HG02840 (cell line): ENCODE data around the gene PSME2.

ENCODE experiments used
- ATAC-seq: cut with Tn5 transposase; IDR thresholded peaks from one replicate; pipeline ENCODE4 v1.9.1; 2021; ENCODE audit warnings: mild to moderate bottlenecking, moderate library complexity, moderate number of reproducible peaks; ENCODE audit not compliant: unreplicated experiment, low FRiP score

The PSME2 gene, protein sequence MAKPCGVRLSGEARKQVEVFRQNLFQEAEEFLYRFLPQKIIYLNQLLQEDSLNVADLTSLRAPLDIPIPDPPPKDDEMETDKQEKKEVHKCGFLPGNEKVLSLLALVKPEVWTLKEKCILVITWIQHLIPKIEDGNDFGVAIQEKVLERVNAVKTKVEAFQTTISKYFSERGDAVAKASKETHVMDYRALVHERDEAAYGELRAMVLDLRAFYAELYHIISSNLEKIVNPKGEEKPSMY

DNA sequence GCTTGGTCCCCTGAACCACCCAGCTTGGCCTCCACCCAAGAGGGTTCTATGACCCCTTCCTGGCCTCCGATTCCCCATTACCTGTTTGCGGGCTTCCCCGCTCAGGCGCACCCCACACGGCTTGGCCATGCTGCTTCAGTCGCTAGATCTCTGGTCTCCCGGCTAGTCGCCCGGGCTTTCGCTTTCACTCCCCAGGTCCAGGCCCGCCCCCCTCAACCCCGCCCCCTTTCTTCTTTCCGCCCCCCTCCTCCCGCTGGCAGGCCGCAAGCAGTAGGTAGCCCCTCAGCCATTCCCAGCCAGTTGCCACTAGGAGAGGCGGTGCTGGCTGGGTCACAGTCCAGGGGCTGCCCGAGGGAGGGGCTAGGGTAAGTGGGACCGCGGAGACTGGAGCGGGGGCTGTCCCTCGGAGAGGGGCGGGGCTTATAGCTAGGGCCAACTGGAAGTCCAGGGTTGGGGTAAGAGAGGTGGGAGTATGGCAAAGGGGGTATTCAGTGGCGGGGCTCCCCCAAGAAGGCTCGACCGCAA lies at the start of gene PSME2:
PSME2 (minus strand) TSS at position 158 of the 525 bp plus-strand sequence; CDS start at position 129, 29 bp downstream.
- ATAC-seq: peak; percentile 55

DNA sequence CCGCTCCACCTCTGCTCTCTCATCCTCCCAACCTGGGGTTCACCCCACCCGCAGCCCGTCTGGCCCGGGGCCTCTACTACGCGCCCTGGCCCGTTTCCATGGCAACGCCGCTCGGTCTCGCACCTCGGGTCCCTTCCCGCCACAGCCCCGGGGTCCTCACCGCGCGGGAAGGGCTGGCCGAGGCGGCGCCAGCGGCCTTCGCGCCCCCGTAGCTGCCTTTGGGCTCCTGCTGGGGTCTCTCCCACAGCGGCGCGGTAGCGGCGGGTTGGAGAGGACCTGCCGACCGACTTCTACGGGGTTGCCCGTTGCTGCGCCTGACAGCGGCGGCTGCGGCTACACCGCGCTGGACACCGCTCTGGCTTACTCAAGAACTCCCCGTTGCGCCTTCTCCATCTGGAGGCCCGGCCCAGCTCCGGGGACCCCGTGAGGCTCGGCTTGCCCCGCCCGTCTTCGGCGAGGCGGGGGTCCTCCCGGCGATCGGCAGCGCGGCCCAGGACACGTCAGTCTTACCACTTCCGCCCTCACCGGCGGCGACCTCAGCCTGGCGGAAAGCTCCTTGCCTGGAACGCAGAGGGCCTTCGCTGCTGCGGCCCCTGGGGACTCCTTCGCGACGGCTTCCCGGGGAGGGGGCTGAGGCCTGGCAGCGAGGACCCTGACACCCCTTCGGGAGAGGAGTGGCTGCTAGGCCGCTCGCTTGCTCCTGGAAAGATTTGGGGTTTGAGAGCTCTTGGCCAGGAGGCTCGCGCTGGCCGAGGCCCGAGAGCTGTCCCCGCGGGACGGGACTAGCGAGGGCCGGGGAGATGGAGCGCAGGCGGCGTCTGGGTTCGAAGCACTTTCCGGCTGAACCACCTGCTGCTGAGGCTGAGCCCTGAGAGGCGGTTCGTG lies 49.0 kb upstream of the PSME2 start, which contains the start of gene TM9SF1:
TM9SF1 (minus strand) TSS at position 256 of the 885 bp plus-strand sequence. CDS start 422 bp downstream, outside the sequence.
- ATAC-seq: peak; percentile 71

DNA sequence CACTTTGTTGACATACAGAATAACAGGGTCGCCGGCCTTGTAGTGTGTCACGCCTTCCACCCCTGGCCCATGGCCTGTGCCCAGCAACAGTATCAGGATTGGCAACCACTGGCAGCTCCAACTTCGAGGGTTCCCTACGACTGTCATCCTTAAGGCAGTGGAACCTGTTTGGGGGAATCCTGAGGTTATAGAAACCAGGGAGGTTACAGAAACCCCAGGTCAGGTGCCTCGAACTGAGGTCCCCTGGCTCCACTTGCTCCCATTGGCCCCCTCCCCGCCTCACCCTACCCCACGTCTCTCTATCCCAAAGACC lies 48.4 kb upstream of the PSME2 start:
- ATAC-seq: no peak

DNA sequence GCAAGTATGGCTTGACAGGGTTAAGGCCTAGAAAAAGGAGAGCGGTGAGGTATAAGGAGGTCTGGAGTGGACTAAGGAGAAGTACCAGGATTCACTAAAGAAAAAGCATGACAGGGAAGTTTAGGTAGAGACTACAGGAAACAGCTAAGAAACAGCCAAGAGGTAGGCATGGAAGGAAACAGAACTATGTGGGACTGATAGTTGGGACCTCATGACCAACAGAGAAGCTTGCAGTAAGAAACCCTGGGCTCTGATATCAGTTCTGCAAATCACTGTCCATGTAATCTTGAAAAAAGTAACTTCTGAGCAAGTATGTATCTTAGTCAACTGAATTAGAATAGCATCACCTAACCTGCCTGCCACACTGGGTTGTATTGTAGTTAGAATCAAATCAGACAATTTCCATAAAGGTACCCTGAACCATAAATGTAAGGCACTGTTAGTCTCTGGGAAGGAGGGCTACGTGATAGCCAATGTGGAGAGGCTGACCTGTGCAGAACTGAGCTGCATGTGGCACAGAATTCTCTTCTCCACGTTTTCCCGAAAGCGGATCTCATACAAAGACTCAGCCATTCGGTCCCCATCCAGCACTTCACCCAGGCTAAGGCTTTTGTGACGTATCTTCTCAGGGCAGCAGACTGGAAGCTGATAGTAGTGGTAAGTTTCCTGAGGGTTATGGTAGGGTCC lies 47.9 kb upstream of the PSME2 start:
- no peak for ATAC-seq

- ATAC-seq: no peak
These were observed 46.5 kb upstream of the PSME2 start for GRCh38 chr14:24192933-24193332.

- no peak for ATAC-seq
These were observed 44.0 kb upstream of the PSME2 start for GRCh38 chr14:24190416-24190815.

DNA sequence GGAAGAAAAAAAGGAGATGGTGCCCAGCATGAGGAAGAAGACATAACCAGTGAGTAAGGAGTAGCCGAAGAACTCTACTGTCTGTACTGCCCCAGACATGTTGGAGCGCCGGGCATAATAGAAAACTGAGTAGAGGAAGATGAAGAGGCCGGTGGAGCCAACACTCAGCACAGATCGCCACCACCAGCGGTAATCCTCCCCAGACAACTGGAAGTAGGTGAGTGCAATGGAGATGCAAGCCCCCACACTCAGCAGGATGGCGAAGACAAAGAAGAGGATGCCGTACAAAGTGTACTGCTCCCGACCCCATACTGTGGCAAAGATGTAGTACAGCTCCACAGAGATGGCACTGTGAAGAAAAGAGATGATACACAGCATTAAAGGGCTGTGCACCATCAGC lies 43.0 kb upstream of the PSME2 start:
- no peak for ATAC-seq

DNA sequence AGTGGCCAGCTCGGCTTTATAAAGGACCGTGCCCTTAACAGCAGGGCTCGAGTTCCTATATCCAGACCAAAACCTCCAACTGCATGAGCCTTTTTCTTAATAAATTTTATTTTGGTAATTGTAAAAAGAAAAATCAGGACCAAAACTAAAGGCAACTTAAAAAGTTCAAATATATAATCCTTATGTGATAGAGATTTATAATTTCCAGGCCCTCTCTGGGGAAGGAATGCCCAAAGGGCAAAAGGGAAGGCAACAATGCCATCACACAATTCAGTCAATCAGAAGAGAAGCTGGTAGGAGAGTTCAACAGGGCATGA lies 42.6 kb upstream of the PSME2 start:
- no peak for ATAC-seq

DNA sequence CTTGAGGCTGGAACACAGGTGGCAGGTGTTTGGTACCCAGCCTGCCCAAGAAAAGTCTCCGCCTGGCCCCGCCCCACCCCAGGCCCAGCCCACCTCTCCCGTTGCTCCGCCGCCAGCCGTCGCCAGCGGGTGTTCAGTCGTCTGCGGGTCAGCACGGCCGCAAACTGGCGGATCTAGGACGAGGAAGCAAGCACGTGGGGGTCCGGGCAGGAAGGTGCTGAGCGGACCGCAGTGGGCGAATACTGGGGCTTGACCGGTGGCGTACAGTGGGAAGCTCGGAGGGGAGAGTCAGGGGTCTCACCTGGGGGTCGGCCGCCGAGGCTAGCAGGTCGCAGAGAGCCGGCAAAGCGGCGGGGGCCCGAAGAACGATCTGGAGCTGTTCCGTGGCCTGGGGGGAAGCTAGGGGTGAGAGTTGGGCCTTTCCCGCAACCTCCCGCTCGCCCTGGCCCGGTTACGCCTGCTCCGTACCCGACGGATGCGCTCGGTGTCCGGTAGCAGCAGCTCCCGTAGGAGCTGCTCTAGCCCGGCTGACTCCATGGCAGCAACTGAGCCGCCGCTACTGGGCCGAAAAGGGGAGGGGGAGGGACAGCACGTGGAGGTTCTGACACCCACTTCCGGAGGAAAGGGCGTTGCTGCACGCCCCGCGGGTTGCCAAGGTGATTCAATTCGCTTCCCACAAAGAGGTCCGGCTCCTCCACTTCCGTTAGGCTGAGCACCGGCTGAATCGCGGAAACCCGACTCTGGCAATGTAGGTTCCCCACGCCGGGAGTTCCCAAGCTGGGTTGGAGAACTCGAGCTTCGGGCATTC lies 42.0 kb upstream of the PSME2 start, which contains the start of gene IPO4:
IPO4 (minus strand) TSS at position 566 of the 808 bp plus-strand sequence; CDS start at position 537, 29 bp downstream.
- peak; percentile 77 for ATAC-seq

GRCh38 chr14:24187539-24187915 lies 41.1 kb upstream of the PSME2 start:
- ATAC-seq: no peak

DNA sequence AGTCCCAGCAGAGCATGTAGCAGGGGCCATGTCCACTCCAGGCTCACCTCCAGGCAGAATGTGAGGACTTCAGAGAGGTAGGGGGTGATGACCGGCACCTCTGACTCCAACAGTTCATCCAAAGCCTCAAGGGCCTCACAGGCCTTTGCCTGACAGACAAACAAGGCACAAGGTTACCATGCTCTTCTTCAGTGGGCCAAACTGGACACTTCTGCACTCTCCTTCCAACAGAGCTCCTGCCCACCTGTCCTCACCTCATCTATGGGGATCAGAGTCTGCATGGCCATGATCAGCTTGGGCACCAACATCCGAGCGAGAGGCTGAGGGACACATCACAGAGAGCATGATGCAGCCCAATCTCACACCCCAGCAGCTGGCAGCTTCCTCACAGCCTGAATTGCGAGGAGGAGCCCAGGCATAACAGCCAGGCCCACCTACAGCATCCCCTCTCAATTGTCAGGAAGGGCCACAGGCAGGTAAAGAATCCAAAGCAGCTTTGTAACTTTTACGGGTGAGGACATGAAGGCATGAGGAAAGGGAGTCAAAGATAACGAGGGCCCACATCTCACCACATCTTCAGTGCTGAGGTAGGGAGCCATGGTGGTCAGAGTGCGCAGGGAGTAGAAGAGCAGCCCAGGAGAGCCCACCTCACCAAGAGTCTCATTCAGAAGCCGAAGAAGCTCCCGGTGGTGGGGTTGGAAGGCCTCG lies 40.6 kb upstream of the PSME2 start:
- no peak for ATAC-seq

DNA sequence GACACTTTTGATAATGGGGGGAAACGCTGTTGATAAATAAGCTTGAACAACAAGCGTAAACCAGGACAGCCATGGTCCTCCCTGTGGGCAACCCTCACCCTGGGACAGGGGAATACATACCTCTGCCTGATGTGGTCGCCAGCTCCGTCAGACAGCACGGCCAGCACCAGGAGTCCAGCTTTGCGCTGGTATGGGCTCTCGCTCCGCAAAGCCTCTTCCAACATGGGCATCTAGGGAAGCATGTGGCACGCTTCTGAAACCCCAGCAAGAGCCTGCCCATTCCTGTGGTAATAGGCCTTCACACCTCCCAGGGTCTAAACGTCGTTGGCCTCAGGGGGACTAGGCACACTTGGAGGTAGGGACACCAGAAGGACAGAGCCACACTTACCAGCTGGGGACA lies 39.3 kb upstream of the PSME2 start:
- no peak for ATAC-seq

- no peak for ATAC-seq
These were observed 38.6 kb upstream of the PSME2 start for GRCh38 chr14:24185026-24185425.

GRCh38 chr14:24184104-24184970 lies 37.9 kb upstream of the PSME2 start:
- no peak for ATAC-seq

- ATAC-seq: no peak
These were observed 36.6 kb upstream of the PSME2 start for GRCh38 chr14:24183014-24183481.

DNA sequence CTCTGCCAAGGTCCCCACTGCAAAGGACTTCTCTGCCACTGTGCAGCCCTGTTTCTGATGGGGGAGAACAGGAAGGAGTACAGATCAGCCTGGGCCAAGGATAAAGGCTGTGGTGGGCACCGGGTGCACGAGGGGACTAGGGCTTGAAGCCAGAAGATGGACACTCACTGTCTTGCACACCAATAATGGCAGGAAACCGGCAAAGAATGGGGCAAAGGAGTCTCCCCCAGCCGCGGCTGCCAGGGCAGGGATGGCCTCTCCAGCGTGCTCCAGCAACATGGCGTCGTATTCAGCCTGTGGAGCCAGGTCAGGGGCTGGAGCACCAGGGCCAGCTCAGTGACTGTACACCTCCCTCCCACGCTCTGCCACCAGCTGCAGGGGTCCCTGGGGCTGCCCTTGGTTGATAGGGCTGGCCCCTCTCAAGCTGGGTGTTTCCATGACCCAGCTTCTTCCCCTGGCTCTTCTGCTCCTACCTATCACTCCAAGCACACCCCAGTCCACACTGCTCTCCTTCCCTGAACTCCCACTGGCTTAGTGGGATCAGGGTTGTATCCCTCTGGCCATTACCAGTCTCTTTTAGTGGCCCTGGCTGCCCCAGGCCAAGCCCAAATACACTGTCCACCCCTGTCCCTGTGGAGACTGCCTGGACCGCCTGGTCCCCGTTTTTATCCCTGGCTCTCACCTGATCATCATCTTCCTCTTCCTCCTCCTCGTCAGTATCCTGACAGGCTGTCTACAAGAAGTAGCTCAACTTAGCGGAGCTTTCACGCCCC lies 35.9 kb upstream of the PSME2 start:
- no peak for ATAC-seq

DNA sequence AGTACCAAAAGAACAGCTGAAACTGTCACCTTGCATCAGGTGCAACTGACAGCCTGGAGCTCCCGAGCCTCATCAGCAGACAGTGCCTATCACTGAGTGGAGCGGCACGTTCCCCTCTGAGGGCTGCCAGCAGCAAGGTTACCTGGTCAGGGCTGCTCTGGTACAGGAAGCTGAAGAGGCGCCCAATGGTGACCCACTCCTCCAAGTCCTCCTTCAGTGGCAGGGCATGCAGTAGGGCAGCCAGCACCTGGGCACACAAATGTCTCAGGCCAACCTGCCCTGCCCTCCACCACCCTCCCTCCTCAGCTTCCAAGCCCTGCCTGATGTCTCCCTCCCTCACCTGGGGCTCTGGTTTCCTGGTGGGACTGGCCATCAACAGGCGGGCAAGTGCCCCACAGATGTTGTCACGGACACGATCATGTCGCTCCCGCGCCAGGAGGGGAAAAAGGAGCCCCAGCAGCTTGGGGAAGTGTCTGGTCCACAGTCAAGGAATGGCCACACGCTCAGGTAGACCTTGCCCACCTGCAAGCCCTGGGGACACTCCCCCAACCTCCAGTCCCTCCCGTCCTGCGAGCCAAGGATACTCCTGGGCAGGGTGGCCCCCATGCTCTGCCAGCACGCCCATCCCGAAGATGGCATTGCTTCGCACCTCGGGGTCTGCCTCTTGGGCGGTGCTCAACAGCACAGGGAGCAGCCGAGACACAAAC lies 35.1 kb upstream of the PSME2 start:
- no peak for ATAC-seq
